GM23338 (cell line): Measurements from ENCODE around the gene CNGB1. TPM values are rescaled to one million over a fixed set of nuclear protein-coding genes. Genes with fewer than 3 reads are reported as not detected.

Experiments
- ATAC-seq: fragments of 200-7000 bp; cut with Tn5 transposase; 3 replicates; pipeline ENCODE4 v1.9.1; 2020
- DNase-seq: peaks from one replicate; pipeline ENCODE4 v3.0.0-alpha.2; 2015; ENCODE audit warnings: low spot score
- H2AFZ ChIP-seq: fragments of 200-600 bp; sonication (generic); 2 replicates; pipeline ENCODE4 v1.8.0; 2016; ENCODE audit warnings: antibody characterized with exemption, mild to moderate bottlenecking, moderate library complexity
- H3F3A ChIP-seq: fragments of 200-600 bp; sonication (generic); replicated peaks from 2 replicates; pipeline ENCODE4 v1.8.0; 2017; ENCODE audit warnings: antibody characterized with exemption, mixed run types, low read depth
- H3K27ac ChIP-seq: fragments of 200-600 bp; sonication (generic); 2 replicates; pipeline ENCODE4 v1.6.1; 2016; ENCODE audit warnings: low read depth
- H3K27me3 ChIP-seq: fragments of 200-600 bp; sonication (generic); 2 replicates; pipeline ENCODE4 v1.8.0; 2016; ENCODE audit warnings: mild to moderate bottlenecking, mixed run types, moderate library complexity; ENCODE audit not compliant: insufficient read depth
- H3K36me3 ChIP-seq: fragments of 200-600 bp; sonication (generic); 2 replicates; pipeline ENCODE4 v1.8.0; 2016; ENCODE audit warnings: mild to moderate bottlenecking; ENCODE audit not compliant: insufficient read depth
- H3K4me1 ChIP-seq: fragments of 200-600 bp; sonication (generic); 2 replicates; pipeline ENCODE4 v1.8.0; 2016; ENCODE audit warnings: mild to moderate bottlenecking, moderate library complexity; ENCODE audit not compliant: insufficient read depth
- H3K4me2 ChIP-seq: fragments of 200-600 bp; sonication (generic); 2 replicates; pipeline ENCODE4 v1.7.1; 2017; ENCODE audit warnings: mixed run types
- H3K4me3 ChIP-seq: fragments of 200-600 bp; sonication (generic); 2 replicates; pipeline ENCODE4 v1.6.1; 2016; ENCODE audit warnings: mixed run types
- H3K79me2 ChIP-seq: fragments of 200-600 bp; sonication (generic); replicated peaks from 2 replicates; pipeline ENCODE4 v1.8.0; 2017; ENCODE audit warnings: mild to moderate bottlenecking; ENCODE audit not compliant: insufficient read depth
- H3K9me2 ChIP-seq: fragments of 200-600 bp; sonication (generic); 2 replicates; pipeline ENCODE4 v1.8.0; 2017; ENCODE audit not compliant: insufficient read depth
- H4K20me1 ChIP-seq: fragments of 200-600 bp; sonication (generic); replicated peaks from 2 replicates; pipeline ENCODE4 v1.8.0; 2017; ENCODE audit warnings: mild to moderate bottlenecking; ENCODE audit not compliant: insufficient read depth
- H3K27ac Mint-ChIP-seq: 2 replicates; pipeline ENCODE4 v1.8.0; 2020; ENCODE audit warnings: inconsistent platforms, mild to moderate bottlenecking, moderate library complexity, mixed read lengths
- H3K27me3 Mint-ChIP-seq: 3 replicates; pipeline ENCODE4 v1.8.0; 2022; ENCODE audit warnings: low read depth, mild to moderate bottlenecking, moderate library complexity, mixed read lengths, inconsistent platforms; ENCODE audit not compliant: insufficient read depth, poor library complexity
- H3K36me3 Mint-ChIP-seq: 3 replicates; pipeline ENCODE4 v1.8.0; 2021; ENCODE audit warnings: low read depth, mild to moderate bottlenecking, inconsistent platforms, moderate library complexity, mixed read lengths
- H3K4me1 Mint-ChIP-seq: 3 replicates; pipeline ENCODE4 v1.8.0; 2020; ENCODE audit warnings: mild to moderate bottlenecking, inconsistent platforms, mixed read lengths
- H3K4me3 Mint-ChIP-seq: 3 replicates; pipeline ENCODE4 v1.8.0; 2021; ENCODE audit warnings: moderate library complexity, mild to moderate bottlenecking, inconsistent platforms, mixed read lengths
- H3K9me3 Mint-ChIP-seq: 3 replicates; pipeline ENCODE4 v1.8.0; 2020; ENCODE audit warnings: moderate library complexity, mild to moderate bottlenecking, inconsistent platforms, mixed read lengths
- CREB1 ChIP-seq: fragments of 250-450 bp; sonication (Bioruptor Pico); IDR thresholded peaks from 2 replicates; pipeline ENCODE4 v1.5.0; 2020; ENCODE audit warnings: low read depth, mild to moderate bottlenecking, moderate library complexity
- REST ChIP-seq: IDR thresholded peaks from one replicate; pipeline ENCODE4 v1.6.1; 2018; ENCODE audit warnings: antibody characterized with exemption; ENCODE audit not compliant: unreplicated experiment
- STAT1 ChIP-seq: IDR thresholded peaks from one replicate; pipeline ENCODE4 v1.6.1; 2016; ENCODE audit warnings: antibody characterized with exemption; ENCODE audit not compliant: unreplicated experiment
- ZNF462 ChIP-seq: fragments of 250-450 bp; sonication (Bioruptor Pico); IDR thresholded peaks from 2 replicates; pipeline ENCODE4 v1.5.0; 2020; ENCODE audit warnings: mild to moderate bottlenecking, moderate library complexity
- polyA plus RNA-seq: library from polyadenylated mRNA; unstranded; fragments of >200 nt; fragmentation: Nextera tagmentation; extraction: Ambion mirVana; gene quantifications from 2 replicates; pipeline ENCODE4 v1.2.1, GENCODE V29; 2016
- total RNA-seq: library from RNA; depleted of rRNA; stranded (reverse); fragments of >200 nt; shearing (Covaris generic); gene quantifications from 2 replicates; pipeline ENCODE4 v1.2.3, GENCODE V29; 2014

CNGB1 gene
- total and polyA plus RNA-seq, 2 experiments from 2014 or later: not detected

- Histone ChIP-seq H3K27ac (no peak overlapping the region), H3K79me2 (no peaks in the 10 kb centered on the region), H2AFZ (peak overlapping the region; percentile 87), H3K9me2 (no peaks in the 10 kb centered on the region), H3K4me3 (peak overlapping the region; percentile 52), H3K36me3 (no peaks in the 10 kb centered on the region), H3K27me3 (peaks cover 22% of the 10 kb centered on the region), H3K4me1 (peaks cover 21% of the 10 kb centered on the region), H3F3A (no peaks in the 10 kb centered on the region), H4K20me1 (no peaks in the 10 kb centered on the region; the same call in 1 of the 2 replicates), H3K4me2 (peak overlapping the region; percentile 69)
- DNase-seq: peak; percentile 64
- peak; percentile 72 for ATAC-seq
- no peak overlapping the region for H3K27ac Mint-ChIP-seq
- TF ChIP-seq REST: no peak
- TF ChIP-seq CREB1 (CRISPR knock-in tag): no peak
- TF ChIP-seq ZNF462: no peak
- TF ChIP-seq STAT1: no peak
- H3K4me3 Mint-ChIP-seq: peak overlapping the region; percentile 25; the same call in 2 of the 3 replicates
- H3K27me3 Mint-ChIP-seq: peaks cover 7% of the 10 kb centered on the region
- no peaks in the 10 kb centered on the region for H3K9me3 Mint-ChIP-seq
- H3K36me3 Mint-ChIP-seq: no peaks in the 10 kb centered on the region
- peaks cover 20% of the 10 kb centered on the region for H3K4me1 Mint-ChIP-seq
Observed at GRCh38 chr16:57884655-57885133, 86.2 kb downstream of the CNGB1 start.
